Transverse colon (tissue), 4 donors: ENCODE results near the gene HORMAD2. TPM values are rescaled to one million over a fixed set of nuclear protein-coding genes. Genes with fewer than 3 reads are reported as not detected.

ENCODE experiments used
- DNase-seq: peaks from one replicate; pipeline ENCODE4 v3.0.0-alpha.2; 2019
- H3K27ac ChIP-seq, 4 donors: fragments of 200-600 bp; sonication (generic); 2 replicates each; pipeline ENCODE4 v1.5.1; 2016 to 2018; ENCODE audit warnings: inconsistent platforms in 4 of 4
- H3K27me3 ChIP-seq: fragments of 200-600 bp; sonication (generic); 2 replicates; pipeline ENCODE4 v1.5.1; 2017; ENCODE audit warnings: inconsistent platforms
- H3K36me3 ChIP-seq, 4 donors: fragments of 200-600 bp; sonication (generic); 2 replicates each; pipeline ENCODE4 v1.5.1; 2017 to 2019; ENCODE audit warnings: inconsistent platforms in 4 of 4
- H3K4me1 ChIP-seq, 4 donors: fragments of 200-600 bp; sonication (generic); 2 replicates each; pipeline ENCODE4 v1.5.1; 2017 to 2020; ENCODE audit warnings: inconsistent platforms in 4 of 4
- H3K4me3 ChIP-seq, 4 donors: fragments of 200-600 bp; sonication (generic); 1 replicate in 1 of 4; 2 replicates in 3 of 4; pipeline versions ENCODE4 v1.5.1 to v1.6.1; 2017 to 2019; ENCODE audit warnings: inconsistent platforms in 4 of 4
- H3K9me3 ChIP-seq, 2 donors: fragments of 200-600 bp; sonication (generic); 2 replicates each; pipeline ENCODE4 v1.5.1; 2017 to 2019; ENCODE audit warnings: inconsistent platforms in 2 of 2
- EP300 ChIP-seq: sonication (generic); formaldehyde crosslinking; IDR thresholded peaks from one replicate; pipeline ENCODE4 v1.6.1; 2017; ENCODE audit warnings: antibody characterized with exemption, low read depth
- POLR2A ChIP-seq: fragments of 450-650 bp; IDR thresholded peaks from one replicate; pipeline ENCODE4 v1.6.1; 2016; ENCODE audit warnings: antibody characterized with exemption, mild to moderate bottlenecking, moderate library complexity
- POLR2AphosphoS5 ChIP-seq, 3 donors: sonication (generic); formaldehyde crosslinking; IDR thresholded peaks; one replicate each; pipeline ENCODE4 v1.6.1; 2016; ENCODE audit warnings: antibody characterized with exemption in 3 of 3
- WGBS, 2 donors: methylation state at CpG; one replicate each; pipeline ENCODE4 v1.1.5; 2018; ENCODE audit warnings: low coverage in 1 of 2; 5-methylcytosine and 5-hydroxymethylcytosine counted together
- in situ Hi-C, 4 donors: fragments of 200-750 bp; cut with MboI; loops; one replicate each; pipeline versions ENCODE4 v1.15.0 to v1.15.1; 2017; ENCODE audit warnings: low sequenced_read_pairs in 3 of 4, low pct_ligation_motif_present in 1 of 4, low pct_unique_long_range_greater_than_20kb in 1 of 4
- intact Hi-C: fragments of 100-400 bp; cut with DNase I; formaldehyde crosslinking; loops from one replicate; pipeline ENCODE4 v1.15.1; 2023; ENCODE audit warnings: low total_unique reads
- total RNA-seq, 4 donors: library from RNA; depleted of rRNA; stranded (reverse); fragments of >200 nt; gene quantifications; one replicate each; pipeline ENCODE4 v1.1.0, GENCODE V29; 2016
- TF ChIP-seq, protein P1 (sequence below), 5 experiments: fragments of 200-600 bp in 3 of 5; fragments of 450-650 bp in 2 of 5; sonication (generic) in 3 of 5; IDR thresholded peaks; 1 replicate in 2 of 5; 2 replicates in 3 of 5; pipeline ENCODE4 v1.5.1; 2016 to 2017; ENCODE audit warnings: antibody characterized with exemption in 5 of 5, inconsistent platforms in 3 of 5, mild to moderate bottlenecking in 2 of 5, moderate library complexity in 1 of 5

Gene HORMAD2
- total RNA-seq, 4 donors from 2014 or later = not detected

DNA sequence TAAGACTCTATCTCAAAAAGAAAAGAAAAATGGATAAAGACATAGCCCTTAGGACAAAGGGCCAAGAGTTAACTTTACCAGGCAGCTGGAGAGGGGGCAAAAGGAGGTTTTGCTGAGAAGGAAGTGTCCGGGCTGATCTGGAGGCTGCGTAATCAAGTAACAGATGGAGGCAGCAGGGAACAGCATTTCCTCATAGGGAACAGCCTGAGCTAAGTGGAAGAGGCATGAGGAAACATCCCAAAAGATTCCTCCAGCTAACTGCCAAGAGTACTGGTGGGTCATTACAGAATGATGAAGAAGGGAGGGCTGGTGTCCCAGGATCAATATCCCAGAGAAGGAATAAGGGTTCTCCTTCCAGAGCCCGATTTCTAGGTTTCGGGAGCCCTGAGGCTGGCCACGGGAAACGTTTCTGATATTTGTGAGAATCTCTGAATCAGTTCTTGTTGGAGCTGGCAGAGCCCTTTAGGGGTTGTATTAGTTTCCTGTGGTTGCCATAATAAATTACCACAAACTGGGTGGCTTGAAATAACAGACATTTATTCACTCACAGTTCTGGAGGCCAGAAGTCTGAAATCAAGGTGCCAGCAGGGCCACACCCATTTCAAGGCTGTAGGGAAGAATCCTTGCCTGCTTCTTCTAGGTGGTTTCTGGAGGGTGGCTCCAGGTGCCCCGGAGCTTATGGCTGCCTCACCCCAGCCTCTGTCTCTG lies 145.1 kb downstream of the HORMAD2 start:
- no peaks in the 10 kb centered on the region for H3K9me3 ChIP-seq
- DNase-seq = no peak
- in situ Hi-C loops (no loop called here), intact Hi-C loops (no loop called here)
- no peak overlapping the region for H3K4me3 ChIP-seq
- TF ChIP-seq, protein P1, sequence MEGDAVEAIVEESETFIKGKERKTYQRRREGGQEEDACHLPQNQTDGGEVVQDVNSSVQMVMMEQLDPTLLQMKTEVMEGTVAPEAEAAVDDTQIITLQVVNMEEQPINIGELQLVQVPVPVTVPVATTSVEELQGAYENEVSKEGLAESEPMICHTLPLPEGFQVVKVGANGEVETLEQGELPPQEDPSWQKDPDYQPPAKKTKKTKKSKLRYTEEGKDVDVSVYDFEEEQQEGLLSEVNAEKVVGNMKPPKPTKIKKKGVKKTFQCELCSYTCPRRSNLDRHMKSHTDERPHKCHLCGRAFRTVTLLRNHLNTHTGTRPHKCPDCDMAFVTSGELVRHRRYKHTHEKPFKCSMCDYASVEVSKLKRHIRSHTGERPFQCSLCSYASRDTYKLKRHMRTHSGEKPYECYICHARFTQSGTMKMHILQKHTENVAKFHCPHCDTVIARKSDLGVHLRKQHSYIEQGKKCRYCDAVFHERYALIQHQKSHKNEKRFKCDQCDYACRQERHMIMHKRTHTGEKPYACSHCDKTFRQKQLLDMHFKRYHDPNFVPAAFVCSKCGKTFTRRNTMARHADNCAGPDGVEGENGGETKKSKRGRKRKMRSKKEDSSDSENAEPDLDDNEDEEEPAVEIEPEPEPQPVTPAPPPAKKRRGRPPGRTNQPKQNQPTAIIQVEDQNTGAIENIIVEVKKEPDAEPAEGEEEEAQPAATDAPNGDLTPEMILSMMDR (IDR thresholded peaks at IDR 0.05) = no peak
- TF ChIP-seq POLR2A = no peak
- no peak for TF ChIP-seq EP300
- TF ChIP-seq POLR2AphosphoS5 (IDR thresholded peaks at IDR 0.05) = no peak
- H3K4me1 ChIP-seq = no peaks in the 10 kb centered on the region
- H3K27me3 ChIP-seq = peaks cover 8% of the 10 kb centered on the region
- WGBS, 2 donors = 80 to 97% methylated on average over 6 to 7 of the region's 7 CpGs
- H3K27ac ChIP-seq = no peak overlapping the region
- H3K36me3 ChIP-seq = no peaks in the 10 kb centered on the region

DNA sequence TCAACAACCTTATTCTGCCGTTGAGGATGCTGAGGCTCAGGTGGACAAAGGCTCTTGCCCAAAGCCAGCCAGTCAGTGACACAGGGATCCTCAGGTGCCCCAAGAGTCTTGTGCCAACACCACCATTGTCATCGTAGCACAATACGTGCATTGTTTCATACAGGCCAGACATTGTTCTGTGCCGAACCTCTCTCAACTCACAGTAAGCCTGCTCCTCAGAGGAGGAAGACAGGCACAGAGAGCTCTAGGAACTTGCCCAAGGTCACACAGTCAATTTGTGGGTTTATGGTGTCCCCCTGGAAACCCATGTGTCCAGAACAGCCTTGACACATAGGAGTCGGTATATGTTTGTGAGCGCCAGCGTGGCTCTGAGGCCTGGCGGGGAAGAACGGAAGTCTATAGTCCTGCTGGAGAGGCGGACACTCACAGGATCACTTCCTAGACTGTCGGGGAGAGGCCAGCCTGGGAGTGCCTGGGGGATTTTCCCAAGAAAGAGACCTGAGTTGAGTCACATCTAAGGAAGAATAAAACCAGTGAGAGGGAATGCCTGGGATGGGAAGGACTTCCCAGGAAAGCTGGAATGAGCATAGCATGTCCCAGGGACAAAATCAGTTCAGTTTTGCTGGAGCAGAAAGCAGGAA lies 146.0 kb downstream of the HORMAD2 start:
- WGBS, 2 donors = 28 to 82% methylated on average over 2 to 11 of the region's 11 CpGs
- peaks cover 5% of the 10 kb centered on the region for H3K27me3 ChIP-seq
- H3K27ac ChIP-seq = no peak overlapping the region
- DNase-seq = no peak
- no peaks in the 10 kb centered on the region for H3K36me3 ChIP-seq
- no peaks in the 10 kb centered on the region for H3K4me1 ChIP-seq
- TF ChIP-seq, protein P1 (IDR thresholded peaks at IDR 0.05) = no peak
- TF ChIP-seq EP300 = no peak
- no peak for TF ChIP-seq POLR2A
- no peak for TF ChIP-seq POLR2AphosphoS5 (IDR thresholded peaks at IDR 0.05)
- intact Hi-C loops = no loop called here
- in situ Hi-C loops = no loop called here
- no peaks in the 10 kb centered on the region for H3K9me3 ChIP-seq
- no peak overlapping the region for H3K4me3 ChIP-seq

Other genes starting within 250 kb of the HORMAD2 start
- gene ASCC2, start 242.2 kb upstream of the HORMAD2 start, total RNA-seq = 10 to 100 TPM; 46.8 to 69.4 (median 62.2) TPM
- gene MTMR3, start 197.3 kb upstream of the HORMAD2 start, total RNA-seq = 10 to 100 TPM; 52.5 to 92.7 (median 70.2) TPM
- gene LIF, start 166.3 kb downstream of the HORMAD2 start, total RNA-seq = 1 to 10 TPM; 4.0 to 5.2 (median 4.4) TPM
- not detected for gene OSM, start 186.4 kb downstream of the HORMAD2 start, total RNA-seq
- gene CASTOR1, start 209.0 kb downstream of the HORMAD2 start, total RNA-seq = 1 to 10 TPM in 2 of 4 donors, not detected in 2; 5.6 to 6.8 TPM
- gene TBC1D10A, start 246.5 kb downstream of the HORMAD2 start, total RNA-seq = 10 to 100 TPM; 27.9 to 72.2 (median 45.7) TPM